NOMO-1 treated with dmso at 0.1 percent for 144 hours (cell line): ENCODE results near the gene PRKCA.

Source experiments
- DNase-seq: peaks from one replicate; lab custom pipeline; 2025; ENCODE audit not compliant: unreplicated experiment; lab: John Stamatoyannopoulos, UW

PRKCA gene

DNA sequence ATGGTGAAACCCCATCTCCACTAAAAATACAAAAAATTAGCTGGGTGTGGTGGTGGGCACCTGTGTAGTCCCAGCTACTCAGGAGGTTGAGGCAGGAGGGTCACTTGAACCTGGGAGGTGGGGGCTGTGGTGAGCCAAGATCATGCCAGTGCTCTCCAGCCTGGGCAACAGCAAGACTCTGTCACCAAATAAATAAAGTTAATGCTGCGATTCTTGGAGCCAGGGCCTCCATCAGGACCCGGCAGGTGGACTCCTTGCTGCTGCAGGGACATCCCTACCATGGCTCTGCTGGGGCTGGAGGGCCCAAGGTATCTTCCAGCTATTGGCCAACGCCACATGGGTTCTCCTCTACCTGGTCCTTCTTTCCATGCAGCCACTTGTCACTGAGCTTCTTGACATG lies 450.0 kb downstream of the PRKCA start:
- DNase-seq = no peak

- DNase-seq = no peak
Measured at GRCh38 chr17:66753126-66753920, 450.9 kb downstream of the PRKCA start.

GRCh38 chr17:66755101-66755943 lies 452.9 kb downstream of the PRKCA start:
- DNase-seq = no peak

DNA sequence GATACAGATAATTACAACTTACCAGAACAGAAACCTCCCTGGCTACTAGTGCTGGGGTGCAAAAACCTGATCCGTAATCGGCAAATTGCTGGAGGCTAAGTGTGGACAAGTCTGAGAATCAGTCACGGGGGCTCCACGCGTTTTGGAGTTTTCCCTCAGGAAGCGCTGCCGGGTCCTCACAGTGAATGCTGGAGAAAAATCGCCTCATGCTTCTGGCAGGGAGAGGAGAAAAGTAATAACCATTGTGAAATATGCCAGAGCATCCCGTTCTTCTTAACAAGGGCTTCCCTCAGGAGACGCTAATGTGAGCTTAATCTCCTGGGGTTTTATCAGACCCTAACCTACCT lies 453.5 kb downstream of the PRKCA start:
- no peak for DNase-seq

DNA sequence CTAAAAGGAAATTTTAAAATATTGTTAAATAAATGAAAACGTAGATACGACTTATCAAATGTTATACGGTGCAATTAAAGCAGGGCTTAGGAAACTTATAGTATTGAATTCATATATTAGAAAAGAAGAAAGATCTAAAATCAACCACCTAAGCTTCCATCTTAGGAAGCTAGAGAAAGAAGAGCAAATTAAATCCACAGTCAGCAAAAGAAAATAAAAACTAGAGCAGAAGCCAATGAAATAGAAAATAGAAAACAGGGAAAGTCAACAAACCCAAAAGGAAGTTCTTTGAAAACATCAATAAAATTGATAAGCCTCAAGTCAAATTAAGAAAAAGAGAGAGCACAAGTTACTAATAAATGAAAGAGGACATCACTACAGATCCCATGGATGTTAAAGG lies 457.9 kb downstream of the PRKCA start:
- no peak for DNase-seq

DNA sequence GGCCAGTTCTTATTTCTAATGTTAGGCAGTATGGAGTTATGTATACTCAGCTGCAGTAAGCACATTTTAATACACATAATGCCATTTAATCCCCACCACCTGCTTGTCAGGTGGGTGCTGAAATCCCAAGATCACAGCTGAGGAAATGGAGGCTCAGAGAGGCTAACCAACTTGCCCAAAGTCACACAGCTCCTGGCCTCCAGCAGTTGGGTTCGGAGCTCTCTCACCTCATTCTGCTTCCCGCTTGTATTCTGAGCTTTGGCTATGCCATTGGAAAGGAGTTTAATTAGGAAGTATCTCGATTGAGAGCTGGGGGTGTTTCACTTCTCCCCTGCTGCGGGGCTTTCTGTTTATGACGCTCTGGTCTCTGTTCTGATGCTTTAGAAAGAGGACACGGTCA lies 459.9 kb downstream of the PRKCA start:
- DNase-seq = no peak

DNA sequence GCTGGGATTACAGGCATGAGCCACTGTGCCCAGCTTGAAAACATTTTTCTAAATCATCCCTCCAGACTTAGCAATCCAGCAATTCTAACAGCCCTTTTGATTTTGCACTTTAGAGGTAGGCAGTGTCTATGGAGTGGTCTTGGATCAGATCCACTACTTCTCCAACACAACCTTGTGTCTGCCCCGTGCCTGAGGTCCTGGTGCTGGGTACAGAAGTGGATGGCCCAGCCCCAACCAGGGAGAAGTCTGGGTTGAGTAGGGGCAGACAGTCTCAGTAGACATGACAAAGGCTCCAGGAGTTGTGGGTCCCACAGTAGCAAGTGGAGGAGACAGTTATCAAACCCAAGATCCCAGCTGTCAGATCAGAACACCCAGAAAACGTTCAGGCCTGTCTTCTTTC lies 460.6 kb downstream of the PRKCA start:
- no peak for DNase-seq

- no peak for DNase-seq
Measured at GRCh38 chr17:66764506-66764905, 462.1 kb downstream of the PRKCA start.

DNA sequence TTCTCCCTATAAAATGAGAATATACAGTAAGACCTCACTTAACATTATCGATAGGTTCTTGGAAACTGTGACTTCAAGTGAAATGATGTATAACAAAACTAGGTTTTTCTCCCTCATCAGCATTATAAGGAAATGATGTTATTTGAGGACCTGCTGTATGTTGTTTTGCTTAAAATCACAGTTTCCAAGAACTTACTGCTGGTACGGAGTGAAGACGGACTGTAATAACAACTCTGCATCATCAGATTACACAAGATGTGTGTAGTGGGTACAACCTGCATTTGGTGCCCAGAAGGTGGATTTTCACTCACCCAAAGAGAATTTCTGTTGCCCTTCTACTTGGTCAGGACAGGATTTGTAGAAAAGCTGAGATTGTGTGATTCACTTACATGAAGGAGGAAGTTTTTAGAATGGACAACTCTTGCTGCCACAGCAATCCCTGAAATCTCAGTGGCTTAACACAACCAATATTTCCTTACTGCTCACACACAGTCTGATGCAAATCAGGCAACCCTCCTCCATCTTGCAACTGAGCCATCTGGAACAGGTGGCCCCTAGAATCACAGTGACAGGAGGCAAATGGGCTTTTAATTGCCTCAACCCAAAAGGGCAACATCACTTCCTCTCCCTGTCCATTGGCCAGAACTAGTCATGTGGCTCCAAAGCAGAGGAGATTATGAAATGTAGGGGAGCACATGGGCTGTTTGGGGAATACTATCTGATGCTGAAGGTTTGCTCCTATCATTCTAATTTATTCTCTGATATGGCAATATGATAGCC lies 464.9 kb downstream of the PRKCA start:
- DNase-seq = no peak

GRCh38 chr17:66769911-66770310 lies 467.5 kb downstream of the PRKCA start:
- no peak for DNase-seq

GRCh38 chr17:66772148-66772812 lies 469.9 kb downstream of the PRKCA start:
- DNase-seq = no peak

GRCh38 chr17:66775271-66775670 lies 472.9 kb downstream of the PRKCA start:
- DNase-seq = no peak

GRCh38 chr17:66775881-66776400 lies 473.5 kb downstream of the PRKCA start:
- DNase-seq = no peak

DNA sequence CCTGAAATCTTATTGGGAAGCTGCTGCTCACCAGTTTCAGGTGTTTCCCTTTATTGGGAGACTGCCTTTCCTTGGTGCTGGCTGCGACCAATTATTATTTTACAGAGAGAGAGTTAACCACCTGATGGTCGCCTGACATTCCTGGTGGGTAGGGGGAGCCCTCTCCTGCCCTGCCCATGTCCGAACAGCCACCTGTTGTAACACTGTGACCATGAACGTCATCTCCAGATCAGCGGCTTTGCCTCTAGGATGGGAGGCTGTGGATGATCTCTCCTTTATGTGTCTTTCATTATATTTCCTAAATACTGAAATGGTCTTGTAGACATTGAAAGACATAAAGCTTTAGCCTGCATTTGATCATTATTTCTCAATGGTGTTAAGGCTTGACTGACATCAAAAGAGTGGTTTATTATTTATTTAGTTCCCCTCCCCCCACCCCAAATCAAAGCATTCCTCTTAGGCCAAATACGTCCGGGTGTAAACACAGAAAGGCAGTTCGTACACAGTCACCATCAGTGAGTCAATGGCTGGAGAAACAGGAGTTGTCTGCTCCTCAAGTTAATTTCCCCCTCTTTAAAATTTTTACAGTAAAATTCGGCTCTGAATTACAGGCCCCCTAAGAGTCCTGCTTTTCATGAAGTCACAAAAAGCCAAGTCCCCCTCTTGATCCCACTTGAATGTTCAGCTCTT lies 474.7 kb downstream of the PRKCA start:
- no peak for DNase-seq

DNA sequence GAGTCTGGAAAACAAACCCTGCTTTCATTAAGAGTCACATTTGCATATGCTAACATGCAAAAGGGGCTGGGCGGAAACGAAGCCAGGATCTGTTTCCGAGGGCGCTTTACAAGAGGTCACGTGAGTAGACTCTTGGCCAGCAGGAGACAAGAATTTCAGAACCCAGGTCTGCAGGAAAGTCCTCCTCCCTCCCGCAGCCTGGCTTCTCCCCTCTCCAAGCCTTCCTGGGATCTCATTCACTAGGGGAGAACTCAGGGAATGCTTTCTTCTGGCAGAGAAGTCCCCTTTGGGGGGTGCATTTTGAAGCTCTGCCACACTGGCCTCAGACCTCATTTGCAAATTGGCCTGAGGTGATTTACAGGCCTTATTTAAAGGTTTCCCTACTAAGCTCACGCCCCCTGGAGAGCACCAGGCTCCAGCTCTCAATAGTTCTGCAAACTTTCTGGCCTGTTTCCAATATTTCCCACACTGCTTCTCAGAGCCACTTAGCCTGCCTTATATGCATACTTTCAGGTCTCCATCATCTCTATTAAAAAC lies 475.3 kb downstream of the PRKCA start:
- DNase-seq = no peak

DNA sequence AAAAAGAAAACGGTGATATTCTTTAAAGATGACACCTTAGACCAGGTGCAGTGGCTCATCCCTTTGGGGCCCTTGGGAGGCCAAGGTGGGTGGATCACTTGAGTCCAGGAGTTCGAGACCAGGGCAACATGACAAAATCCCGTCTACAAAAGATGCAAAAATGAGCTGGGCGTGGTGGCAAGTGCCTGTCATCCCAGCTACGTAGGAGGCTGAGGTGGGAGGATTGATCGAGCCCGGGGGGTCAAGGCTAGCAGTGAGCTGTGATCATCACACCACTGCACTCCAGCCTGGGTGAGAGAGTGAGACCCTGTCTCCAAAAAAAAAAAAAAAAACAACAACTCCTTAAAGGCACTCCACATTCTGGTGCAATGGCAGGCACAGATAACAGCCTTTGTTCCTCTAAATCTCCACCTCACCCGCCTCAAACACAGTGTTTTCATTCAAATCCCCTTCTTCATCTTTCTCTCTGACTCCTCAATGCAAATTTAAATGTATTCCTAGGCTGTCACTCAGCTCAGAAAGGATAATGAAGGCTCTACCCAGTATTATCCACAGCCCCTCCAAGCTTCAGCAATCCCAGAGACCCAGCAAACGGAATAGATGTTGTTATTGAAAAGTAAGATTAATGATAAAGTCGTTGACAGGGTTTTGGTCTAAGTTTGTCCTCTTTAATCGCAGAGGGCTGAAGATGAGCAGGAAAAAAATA lies 476.3 kb downstream of the PRKCA start:
- no peak for DNase-seq

DNA sequence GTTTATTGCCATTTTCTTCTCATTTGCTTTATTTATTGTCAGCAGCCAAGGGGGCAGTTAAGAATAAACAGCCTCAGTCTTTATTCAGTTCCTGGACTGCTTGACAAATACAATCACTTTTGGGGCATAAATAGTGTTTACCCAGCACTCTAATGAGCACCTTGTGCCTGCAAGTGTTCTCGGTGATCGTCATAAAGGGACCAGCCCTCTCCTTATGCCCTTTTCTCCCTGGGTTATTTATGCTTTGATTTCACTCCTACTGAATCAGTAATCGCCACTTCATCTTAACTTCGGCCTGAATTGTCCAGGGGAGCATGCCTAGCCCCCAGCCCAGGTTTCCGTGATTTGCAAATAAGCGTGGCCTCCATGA lies 476.8 kb downstream of the PRKCA start:
- no peak for DNase-seq

DNA sequence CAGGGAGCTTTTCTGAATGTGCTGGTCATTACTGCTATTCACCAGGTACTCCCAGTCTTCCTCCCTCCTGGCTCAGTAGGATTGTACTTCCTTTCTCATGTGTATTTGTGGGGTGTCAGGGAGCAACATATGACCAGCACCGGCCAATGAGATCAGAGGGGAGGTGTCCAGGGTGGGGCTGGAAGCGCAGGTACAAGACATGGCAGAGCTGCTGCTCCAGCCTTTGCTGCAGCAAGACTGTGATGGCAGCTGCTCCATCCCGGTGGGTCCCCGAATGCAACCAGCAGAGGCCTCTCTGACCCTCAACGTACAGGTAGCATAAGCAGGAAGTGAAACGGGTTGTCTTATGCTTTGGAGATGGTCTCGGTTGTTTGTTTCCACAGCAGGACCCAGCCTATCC lies 478.7 kb downstream of the PRKCA start:
- no peak for DNase-seq

- no peak for DNase-seq
Measured at GRCh38 chr17:66782851-66783250, 480.4 kb downstream of the PRKCA start.
